GM18499 (cell line): ENCODE data around the gene GMPR.

Experiments
- ATAC-seq: cut with Tn5 transposase; IDR thresholded peaks from one replicate; pipeline ENCODE4 v1.9.1; 2021; ENCODE audit warnings: moderate number of reproducible peaks; ENCODE audit not compliant: insufficient read depth, unreplicated experiment

The GMPR gene

DNA sequence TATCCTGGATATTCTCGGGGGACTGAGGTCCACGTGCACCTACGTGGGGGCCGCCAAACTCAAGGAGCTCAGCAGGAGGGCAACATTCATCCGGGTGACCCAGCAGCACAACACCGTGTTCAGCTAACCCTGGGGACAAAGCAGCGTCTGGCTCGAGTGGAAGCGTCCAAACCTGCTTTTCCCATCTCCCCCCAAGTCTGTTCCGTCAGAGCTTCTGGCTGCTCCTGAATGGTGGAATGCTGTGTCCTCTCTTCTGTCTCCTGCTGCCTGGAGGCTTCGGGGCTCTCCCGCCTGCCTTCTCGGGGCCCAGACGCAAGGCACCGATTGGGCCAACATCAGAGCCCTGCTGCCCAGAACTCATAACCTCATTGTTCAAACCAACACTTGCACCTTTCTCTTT is 56.7 kb downstream of the GMPR start:
- no peak for ATAC-seq

DNA sequence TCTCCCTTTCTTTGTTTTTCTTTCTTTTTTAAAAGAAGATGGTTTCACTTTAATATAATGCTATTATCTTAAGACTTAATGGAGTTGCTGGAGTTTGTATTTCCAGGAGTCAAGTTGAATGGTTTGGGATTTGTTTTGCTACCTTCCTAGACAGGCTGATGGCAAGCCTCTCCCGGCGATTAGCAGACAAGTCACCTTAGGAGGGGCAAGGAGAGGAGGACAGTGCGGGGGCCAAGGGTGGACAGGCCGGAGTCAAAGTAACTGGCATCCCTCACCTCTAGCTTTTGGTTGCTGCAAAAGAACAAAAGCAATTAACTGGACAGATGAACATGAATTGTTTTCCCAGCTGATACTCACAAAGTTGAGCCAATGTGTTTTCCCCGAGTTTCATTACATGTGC is 57.1 kb downstream of the GMPR start:
- ATAC-seq = no peak

DNA sequence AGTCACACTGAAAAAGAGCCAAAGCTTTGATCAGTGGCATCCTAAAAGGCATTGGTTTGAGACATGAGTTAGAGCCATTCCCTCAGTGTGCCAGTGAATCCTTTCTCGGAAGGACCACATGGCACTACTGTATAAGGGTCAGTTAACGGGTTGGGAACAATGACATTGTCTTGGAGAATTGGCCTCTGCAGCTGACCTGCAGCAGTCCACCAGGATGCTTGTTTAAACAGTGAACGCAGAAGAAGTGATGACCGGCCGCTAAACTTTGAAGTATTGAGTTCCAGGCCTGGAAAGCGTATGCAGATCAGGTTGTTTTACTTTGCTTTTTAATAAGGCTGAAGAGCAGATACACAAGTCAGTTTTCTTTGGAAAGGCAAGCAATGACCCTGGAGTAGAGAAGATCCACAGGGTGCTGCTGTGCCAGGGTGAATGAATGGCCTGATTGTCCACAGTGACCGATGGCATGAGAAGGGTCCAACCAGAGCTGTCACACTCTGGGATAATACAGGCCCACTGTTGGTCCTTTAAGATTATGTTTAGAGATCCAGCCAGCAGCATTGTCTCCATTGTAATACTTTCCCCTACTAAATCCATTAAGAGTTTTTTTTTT is 57.8 kb downstream of the GMPR start:
- no peak for ATAC-seq

DNA sequence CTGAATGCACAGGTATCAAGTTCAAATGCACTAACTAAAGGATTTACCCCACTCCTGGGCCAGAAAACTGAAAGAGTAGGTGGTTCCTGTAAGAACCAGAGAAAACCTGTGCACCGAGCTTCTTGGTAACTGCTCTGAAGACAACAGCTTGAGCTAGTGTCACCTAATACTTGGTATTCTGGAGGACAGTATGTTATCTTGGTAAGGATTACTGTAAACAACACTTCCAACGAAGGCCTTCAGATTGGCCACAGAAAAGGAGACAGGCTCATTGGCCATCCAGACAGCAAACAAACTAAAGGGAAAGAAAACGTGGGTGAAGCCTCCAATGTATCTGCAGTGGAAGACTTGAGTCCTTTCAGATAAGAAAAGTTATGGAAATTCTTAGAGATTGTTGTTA is 61.5 kb downstream of the GMPR start:
- no peak for ATAC-seq

DNA sequence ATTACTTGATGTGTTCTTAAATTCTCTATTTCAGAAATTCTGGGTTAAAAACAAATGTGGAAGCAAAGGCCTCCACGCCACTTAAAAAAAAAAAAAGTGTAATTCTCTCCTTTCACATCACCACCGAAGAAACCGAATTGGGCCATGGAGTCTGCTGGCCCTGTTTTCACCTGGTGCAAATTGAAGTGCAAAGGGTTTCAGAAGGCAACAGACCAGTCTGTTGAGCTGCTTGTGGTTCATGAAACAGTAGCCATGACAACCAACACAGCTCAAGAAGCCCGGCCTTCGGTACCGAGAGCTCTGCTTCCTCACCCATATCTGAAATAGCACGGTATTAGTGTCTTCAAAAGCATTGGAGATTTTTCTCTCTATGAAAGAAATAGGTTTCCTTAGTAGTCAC is 63.1 kb downstream of the GMPR start:
- no peak for ATAC-seq

DNA sequence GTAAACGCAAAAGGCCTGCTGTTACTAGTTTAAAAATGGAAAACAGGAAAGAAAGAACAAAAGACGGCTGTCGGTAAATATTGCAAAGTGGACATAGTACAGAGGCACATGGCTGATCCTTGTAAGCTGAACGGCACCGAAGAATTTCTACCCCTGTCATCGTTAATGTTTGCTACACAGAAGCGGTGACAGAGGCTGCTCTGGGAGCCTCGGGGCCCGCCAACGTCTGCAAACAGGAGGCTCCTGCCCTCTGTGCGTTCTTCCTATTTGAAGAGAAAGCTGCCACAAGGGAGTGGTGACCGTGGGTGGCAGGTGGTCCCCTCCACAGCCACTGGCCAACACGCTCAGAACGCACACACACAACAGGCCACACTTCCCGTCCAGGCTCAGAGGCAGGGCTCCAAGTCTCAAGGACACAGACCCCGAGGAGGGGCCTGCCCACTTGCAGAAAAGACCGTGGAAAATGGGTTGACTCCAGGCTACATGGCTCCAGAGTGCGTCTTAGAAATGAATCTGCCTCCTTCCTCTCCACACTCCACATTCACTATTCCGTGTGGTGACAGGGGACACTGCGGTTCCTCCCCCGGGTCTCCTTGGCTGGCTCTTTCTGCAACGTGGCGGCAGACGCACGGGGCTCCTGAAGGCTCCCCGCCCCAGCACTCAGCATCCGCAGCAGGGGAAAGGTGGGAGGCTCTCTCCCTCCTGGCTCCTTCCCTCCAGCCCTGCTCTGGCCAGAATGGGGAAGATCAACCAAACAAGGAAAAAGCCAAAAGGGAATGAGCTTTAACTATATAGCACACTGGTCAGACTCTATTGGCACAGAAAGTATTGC is 64.5 kb downstream of the GMPR start:
- no peak for ATAC-seq

DNA sequence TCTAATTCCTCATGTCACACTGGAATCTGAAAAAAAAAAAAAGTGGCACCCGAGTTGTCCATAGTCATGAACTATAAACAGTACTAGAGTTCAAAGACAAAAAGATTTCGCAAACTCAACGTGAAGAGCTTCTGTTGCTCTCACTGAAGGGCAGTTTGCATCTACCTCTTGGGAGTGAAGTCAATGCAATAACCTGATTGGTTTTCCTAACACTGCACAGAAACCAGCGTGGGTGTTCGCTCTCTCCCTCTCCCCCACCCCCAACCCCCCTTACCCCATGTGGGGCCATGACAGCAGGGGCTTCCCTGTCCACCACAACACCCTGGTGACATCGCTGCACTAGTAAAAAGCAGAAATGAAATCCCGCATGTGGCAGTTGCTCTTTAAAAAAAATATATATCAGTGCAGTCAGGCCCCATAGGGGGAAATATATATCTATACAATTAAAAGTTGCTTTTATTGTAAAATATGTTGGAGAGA is 66.9 kb downstream of the GMPR start:
- ATAC-seq = peak; percentile 78

DNA sequence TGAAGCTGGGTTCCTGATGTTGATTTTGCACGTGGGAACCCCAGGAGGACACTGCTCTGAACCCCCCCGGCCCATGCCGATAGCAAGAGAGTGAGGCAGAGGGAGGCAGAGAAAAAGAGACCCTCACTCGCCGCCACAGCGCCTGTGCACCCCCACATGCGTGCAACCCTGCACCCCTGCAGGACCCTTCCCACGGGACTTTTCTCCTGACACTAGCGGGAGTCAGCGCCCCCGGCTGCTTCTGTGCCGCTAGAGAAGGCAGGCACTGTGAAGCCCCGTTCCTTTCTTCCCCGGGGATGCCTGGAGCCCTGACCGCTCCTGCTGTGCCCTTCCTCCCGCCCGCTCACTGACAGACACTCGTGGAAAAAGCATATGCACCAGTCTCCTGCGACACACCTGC is 67.4 kb downstream of the GMPR start:
- ATAC-seq = peak; percentile 19

DNA sequence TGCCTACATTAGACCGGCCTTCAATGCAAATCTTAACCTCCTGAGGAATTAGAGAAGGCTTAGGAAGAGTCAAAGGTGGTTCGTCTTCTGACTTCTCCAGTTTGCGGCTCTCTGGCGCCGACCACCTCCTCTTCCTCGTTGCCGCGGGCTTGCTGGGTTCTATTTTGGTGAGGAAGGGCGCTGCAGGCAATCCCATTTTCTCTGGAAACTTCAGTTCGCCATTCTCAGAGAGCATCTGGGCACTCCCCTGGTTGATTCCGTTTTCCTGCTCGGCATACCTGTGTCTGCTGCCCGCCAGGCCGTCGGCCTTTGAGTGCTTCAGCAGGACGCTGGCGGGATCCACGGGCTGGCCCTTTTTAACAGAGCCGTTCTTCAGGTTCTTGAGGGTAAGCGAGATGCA is 67.9 kb downstream of the GMPR start:
- ATAC-seq = no peak

DNA sequence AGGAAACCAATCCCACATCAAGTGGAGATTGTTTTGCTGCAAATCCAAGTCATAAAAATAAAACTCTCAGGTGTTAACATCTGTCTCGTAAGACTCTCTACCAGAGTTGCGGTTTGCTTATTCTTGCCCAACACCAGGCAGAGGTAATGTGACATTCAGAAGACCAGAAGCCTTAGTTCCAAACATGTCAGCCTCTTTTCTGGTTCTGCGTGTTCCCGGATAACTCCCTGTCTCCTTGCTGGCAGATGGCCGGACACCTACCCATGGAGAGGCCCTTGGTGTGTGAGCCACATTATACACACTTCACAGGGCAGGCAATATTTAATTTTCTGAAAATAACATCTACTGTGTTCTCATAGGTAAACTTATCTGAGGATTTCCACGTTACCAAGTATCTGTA is 73.4 kb downstream of the GMPR start:
- no peak for ATAC-seq

DNA sequence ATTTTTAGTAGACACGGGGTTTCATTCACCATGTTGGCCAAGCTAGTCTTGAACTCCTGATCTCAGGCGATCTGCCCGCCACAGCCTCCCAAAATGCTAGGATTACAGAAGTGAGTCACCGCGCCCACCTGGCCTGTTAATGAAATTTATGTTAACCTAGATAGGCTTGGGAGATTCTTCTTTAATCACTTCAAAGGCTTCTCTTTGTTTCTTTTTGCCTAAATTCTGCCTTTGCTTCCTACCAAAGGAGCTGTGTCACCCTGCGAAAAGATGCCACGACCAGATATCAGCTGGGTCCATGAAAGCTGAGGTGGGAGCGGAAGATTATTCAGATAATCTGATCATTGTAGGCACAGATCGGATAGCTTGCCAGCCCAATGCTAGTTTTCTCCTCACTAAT is 75.3 kb downstream of the GMPR start:
- ATAC-seq = no peak

DNA sequence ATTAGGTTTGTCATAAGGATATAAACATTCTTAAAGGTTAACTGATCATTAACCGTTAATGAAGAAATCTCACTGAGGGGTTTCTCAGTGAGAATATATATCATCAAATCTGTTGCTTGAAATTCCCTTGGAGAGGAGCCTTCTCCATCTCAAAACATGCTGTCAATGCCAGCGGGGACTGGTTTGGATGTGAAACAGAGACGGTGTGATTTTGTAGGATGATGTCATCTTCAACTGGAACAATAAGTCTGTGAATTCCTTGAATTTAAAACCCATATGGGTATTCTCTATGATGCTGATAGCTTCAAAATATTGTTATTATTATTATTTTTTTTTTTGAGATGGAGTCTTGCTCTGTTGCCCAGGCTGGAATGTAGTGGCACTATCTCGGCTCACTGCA is 75.9 kb downstream of the GMPR start:
- ATAC-seq = no peak

DNA sequence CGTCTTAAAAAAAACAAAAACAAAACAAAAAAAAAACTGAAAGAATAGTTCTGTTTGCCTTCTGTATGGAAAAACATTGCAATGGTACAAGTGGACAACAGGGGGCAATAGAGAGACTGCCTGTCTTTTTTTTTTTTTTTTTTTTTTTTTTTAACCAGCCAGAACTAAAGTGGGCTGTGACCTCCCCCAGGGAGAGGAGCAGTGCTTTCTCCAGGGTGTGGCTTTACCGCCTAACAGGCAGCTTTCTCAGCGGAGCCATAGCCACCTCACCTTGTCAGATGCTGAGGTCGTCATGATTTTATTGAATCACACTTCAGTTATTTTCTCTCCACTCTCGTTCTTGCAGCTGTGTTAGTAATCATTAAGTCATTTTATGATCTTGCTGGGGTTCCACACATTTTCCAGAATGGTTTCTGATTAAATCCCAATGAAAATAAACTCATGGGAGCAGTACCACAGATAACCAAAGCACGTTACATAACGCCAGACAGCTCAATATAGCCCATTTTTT is 78.4 kb downstream of the GMPR start:
- ATAC-seq = no peak

DNA sequence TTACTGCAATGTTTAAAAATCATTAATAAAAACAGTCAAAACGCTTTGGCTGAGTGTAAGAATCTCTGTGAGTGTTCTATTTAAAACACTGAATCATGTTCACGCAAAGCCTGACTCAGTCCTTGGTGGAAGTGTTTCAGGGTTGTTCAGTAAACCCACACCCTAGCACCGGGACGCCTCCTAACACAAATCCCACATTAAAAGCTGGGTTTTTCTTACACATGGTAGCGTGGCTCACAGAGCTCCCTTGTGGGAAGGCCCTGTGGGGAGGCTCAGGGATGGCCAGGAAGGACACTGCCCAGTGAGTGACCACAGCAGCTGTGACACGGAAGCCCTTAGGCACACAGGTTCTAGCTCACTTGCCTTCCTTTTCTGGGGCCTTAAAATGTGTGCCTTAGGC is 80.2 kb downstream of the GMPR start:
- no peak for ATAC-seq

DNA sequence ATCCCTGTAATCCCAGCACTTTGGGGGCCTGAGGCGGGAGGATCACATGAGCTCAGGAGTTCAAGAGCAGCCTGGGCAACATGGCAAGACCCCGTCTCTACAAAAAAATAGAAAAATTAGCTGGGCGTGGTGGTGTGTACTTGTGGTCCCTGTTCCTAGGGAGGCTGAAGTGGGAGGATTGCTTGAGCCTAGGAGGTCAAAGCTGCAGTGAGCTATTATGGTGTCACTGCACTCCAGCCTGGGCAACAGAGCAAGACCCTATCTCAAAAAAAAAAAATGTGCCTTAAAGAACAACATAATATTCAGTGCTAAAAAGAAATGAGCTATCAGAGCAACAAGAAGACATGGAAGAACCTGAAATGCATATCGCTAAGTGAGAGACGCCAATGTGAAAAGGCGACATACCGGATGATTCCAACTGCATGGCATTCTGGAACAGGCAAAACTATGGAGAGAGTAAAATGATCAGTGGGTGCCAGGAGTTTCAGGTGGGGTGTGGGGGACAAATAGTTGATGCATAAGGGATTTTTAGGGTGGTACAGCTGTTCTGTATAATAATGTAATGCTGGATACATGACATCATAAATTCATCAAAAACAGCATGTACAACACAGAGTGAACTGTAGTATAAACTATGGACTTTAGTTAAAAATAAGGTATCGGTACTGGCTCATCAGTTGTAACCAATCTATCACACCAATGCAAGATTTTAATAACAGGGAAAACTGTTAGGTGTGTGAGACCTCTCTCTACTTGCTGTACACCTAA is 80.8 kb downstream of the GMPR start:
- ATAC-seq = no peak

DNA sequence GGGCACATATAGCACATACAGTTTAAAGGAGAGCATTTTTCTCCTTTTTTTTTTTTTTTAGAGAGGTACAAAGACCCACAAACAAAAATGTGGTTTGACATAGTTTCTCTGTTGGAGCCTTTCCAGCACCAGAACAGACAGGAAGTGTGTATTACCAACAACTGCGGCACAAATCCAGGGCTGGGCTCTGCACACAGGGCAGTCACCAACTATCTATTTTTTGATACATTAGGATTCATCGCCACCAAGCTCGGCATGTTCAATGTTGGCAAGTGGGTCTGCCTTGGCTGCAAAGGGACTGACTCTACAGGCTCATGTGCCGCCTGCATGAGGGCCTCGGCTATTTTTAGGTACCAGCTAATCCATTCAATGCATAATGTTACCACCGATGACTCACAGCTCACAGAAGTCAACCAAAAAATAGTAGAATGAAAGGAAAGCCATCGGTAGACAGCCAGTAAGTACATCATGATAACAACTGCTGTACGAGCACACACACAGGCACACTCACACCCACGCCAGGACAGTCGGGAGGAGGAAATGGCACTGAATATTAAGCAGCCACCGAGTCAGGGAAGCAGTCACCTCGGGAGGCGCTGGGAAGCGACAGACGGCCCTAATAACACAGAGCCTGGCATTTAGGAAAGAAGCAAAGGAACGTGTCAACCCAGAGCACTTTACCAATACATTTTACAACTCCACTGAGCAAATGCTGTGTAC is 81.6 kb downstream of the GMPR start:
- peak; percentile 50 for ATAC-seq

DNA sequence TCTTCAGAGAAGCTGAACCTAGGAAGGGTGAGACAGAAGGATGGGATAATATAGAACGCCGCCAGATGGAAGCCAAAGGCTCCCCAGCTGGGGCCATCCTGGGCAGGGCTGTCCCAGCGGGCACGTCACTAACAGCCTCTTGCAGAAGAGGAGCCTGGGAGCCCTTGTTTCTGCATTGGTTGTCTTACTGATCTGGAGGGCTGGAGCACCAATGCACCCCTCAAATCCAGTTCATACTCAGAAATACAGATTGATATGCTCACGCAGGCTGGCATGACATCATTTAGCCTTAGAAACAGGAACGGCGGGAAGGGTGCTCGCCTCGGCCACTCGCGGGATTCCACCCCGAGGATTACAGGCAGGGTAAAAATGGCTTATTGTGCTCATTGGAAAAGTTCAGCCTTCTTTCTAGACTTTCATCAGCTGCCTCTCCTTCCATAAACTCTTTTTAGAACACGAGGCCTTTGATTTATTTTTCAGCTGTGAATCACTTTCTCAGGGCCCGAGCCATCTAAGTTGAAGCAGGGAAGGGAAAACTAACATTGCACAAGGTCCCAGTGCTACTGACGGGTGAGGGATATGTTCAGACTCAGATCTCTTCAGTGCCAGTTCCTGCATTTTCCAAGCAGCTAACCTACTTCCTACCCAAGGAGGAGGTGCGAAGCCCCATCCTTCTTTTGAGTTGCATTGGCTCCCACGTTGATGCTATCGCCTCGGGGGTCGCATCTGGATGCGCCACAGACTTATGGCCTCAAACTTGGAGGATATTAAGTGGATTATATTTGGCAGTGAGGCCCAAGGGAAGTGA is 82.3 kb downstream of the GMPR start:
- ATAC-seq = no peak

DNA sequence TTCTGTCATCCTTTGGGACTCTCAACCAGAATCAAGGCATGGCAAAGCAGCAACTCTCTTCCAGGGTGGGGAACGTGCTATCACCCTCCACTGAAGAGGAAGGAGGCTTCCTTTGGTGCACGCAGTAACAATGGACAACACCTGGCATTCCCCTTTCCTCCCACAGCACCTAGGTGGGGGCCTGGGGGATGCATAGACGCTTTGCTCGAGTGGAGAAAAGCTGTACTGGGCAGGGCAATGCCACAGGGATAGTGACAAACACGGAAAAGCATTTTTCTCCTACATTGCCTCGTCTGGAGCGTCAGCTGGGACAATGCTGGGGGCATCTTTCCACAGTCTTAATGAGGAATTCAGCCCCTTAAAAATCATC is 82.9 kb downstream of the GMPR start:
- no peak for ATAC-seq

DNA sequence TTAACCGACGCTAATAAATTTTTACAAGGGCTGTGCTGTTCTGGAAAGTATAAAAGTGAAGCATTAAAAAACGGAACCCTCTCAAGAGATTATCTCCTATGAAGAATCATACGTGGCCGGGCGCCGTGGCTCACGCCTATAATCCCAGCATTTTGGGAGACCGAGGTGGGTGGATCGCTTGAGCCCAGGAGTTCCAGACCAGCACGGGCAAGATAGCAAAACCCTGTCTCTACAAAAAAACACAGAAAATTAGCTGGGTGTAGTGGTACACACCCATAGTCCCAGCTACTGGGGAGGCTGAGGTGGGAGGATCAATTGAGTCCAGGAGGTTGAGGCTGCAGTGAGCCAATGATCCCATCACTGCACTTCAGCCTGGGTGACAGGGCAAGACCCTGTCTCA is 83.4 kb downstream of the GMPR start:
- no peak for ATAC-seq
